BE2C (cell line): Measurements from ENCODE around the gene PDGFA.
A peak's percentile ranks its signal among the peaks of the same experiment; 100 is the strongest.

Source experiments
- DNase-seq: peaks from one replicate; pipeline ENCODE4 v3.0.0-alpha.2; 2020
- H3K27me3 ChIP-seq: fragments of 250-450 bp; sonication (Bioruptor Pico); 2 replicates; pipeline ENCODE4 v1.5.1; 2020; ENCODE audit warnings: mild to moderate bottlenecking
- H3K36me3 ChIP-seq: fragments of 250-450 bp; sonication (Bioruptor Pico); 2 replicates; pipeline ENCODE4 v1.5.1; 2020; ENCODE audit warnings: mild to moderate bottlenecking
- H3K4me1 ChIP-seq: fragments of 250-450 bp; sonication (Bioruptor Pico); 2 replicates; pipeline ENCODE4 v1.5.1; 2020
- H3K4me3 ChIP-seq: 2 replicates; pipeline ENCODE4 v1.5.1; 2011; ENCODE audit warnings: low read depth, low read length
- H3K9me3 ChIP-seq: fragments of 250-450 bp; sonication (Bioruptor Pico); 2 replicates; pipeline ENCODE4 v1.5.1; 2020
- TF ChIP-seq, protein P1 (sequence below): IDR thresholded peaks from 2 replicates; pipeline ENCODE4 v1.5.1; 2012; ENCODE audit warnings: mild to moderate bottlenecking, low read depth, low read length

The PDGFA gene

DNA sequence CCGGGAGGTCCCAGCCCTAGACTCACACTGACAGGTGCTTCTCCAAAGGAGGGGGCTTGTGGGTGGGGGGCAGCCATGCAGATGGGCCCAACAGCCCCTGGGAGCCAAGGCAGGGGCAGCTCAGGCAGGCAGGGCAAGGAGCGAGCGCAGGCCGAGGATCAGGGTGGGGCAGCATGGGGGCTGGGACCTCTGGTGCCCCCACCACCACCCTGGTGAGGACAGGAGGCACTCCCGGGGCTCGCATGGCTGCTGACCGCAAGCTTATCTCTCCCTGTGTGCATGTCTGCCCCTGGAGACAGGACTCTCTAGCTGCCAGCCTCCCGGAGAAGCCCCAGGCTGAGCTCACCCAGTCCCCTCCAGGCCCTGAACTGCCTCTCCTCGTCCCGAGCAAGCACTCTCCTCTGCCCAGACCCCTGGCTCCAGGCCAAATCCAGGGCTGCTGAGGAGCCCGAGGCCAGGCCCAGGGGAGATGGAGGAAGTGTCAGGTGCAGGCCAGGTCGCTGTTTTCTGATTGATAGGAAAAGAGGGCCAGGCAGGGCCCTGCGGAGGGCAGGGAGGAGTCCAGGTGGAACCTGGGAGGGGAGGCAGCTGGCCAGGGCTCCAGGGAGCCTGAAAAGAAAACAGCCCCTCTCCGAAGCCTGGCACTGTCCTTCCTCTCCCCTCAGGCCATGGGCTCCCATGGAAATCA, 39.0 kb downstream of the PDGFA start:
- no peaks in the 10 kb centered on the region; the same call in 1 of the 2 replicates for H3K9me3 ChIP-seq
- H3K4me1 ChIP-seq, result no peaks in the 10 kb centered on the region
- no peaks in the 10 kb centered on the region for H3K36me3 ChIP-seq
- DNase-seq, result peak; percentile 24
- no peak overlapping the region for H3K4me3 ChIP-seq
- TF ChIP-seq, protein P1, sequence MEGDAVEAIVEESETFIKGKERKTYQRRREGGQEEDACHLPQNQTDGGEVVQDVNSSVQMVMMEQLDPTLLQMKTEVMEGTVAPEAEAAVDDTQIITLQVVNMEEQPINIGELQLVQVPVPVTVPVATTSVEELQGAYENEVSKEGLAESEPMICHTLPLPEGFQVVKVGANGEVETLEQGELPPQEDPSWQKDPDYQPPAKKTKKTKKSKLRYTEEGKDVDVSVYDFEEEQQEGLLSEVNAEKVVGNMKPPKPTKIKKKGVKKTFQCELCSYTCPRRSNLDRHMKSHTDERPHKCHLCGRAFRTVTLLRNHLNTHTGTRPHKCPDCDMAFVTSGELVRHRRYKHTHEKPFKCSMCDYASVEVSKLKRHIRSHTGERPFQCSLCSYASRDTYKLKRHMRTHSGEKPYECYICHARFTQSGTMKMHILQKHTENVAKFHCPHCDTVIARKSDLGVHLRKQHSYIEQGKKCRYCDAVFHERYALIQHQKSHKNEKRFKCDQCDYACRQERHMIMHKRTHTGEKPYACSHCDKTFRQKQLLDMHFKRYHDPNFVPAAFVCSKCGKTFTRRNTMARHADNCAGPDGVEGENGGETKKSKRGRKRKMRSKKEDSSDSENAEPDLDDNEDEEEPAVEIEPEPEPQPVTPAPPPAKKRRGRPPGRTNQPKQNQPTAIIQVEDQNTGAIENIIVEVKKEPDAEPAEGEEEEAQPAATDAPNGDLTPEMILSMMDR, result no peak
- H3K27me3 ChIP-seq, result no peaks in the 10 kb centered on the region

DNA sequence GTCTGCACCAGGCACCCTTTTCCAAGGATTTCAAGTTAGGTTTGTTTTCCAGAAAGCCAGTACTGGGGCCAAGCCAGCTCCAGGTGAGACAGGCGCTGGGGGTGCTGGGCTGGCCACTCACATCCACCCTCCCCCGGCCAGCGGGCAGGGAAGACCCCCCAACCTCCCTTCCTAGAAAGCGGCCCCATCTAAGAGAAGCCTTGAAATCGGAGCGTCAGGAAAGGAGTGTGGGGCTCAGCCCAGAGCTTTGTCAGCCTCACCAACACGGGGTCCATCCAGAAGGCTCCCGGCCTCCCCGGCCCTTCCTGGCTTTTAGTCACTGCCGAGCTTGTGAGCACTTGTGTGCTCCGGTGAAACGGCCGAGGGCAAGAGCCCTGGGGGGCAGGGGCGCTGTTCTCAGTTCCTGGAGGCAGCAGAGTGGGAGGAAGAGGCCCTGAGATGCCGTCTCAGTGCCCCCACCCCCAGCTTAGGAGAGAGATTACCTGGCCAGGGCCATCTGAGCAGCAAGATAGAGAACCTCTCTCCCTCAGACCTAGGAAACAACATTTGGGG, 39.6 kb downstream of the PDGFA start:
- TF ChIP-seq, protein P1, result no peak
- peak; percentile 4 for DNase-seq
- Histone ChIP-seq H3K4me3 (no peak overlapping the region), H3K36me3 (no peaks in the 10 kb centered on the region), H3K27me3 (no peaks in the 10 kb centered on the region), H3K9me3 (no peaks in the 10 kb centered on the region; the same call in 1 of the 2 replicates), H3K4me1 (no peaks in the 10 kb centered on the region)

DNA sequence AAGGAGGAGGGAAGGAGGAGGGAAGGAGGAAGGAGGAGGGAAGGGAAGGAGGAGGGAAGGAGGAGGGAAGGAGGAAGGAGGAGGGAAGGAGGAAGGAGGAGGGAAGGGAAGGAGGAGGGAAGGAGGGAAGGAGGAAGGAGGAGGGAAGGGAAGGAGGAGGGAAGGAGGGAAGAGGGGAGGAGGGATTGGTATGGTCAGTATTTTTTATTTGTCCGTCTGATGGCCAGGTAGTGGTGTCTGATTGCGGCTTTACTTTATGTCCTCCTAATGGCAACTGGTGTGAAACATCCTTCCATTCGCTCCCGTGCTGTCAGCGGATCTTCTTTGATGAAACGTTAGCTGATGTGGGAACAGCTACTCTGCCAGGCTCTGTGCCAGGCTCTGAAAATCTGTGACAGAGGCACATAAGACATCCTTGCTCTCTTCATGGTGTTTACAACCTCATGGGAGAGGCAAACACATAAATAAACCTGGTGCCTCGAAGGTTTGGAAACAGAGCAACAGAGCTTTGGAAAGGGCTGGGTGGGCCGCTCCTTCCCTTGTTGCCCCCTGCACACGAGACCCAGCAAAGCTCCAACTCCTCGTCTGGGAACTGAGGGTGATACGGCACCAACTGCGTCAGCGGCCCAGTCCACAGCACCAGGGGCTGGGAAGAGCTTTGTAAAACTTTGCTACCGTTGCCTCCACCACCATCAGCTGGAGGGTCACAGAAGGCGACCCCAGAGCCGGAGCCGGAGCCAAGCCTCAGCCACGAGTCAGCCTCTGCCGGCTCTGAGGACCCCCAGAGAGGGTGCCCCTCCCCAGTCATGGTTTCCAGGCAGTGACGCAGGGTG, 40.3 kb downstream of the PDGFA start:
- TF ChIP-seq, protein P1, result no peak
- Histone ChIP-seq H3K4me3 (no peak overlapping the region), H3K9me3 (no peaks in the 10 kb centered on the region; the same call in 1 of the 2 replicates), H3K36me3 (no peaks in the 10 kb centered on the region), H3K4me1 (no peaks in the 10 kb centered on the region), H3K27me3 (no peaks in the 10 kb centered on the region)
- peak; percentile 3 for DNase-seq

DNA sequence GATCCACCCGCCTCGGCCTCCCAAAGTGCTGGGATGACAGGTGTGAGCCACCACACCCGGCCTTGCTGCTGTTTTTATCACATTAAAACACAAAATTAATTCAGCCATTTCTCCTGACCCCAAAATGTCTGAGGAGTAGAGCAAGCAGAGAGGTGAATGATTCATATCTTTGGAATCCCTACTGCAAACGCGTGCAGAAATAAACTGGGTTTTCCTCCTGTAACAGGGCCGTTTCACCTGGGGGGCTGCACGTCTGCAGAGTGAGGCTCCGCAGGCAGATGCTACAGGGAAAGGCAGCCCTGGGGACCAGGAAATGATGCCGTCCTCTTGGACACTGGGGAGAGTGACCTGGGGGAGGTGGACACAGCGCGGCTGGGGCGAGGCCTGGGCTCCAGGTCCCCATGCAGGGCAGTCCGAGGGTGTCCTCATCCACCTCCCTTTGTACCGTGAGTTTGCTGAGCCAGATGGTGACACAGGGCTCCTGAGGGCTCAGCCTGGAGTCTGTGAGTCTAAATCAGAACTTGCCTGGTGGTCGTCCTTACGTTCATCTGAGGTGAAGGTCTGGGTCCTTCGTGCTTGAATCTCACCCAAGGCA, 41.9 kb downstream of the PDGFA start:
- Histone ChIP-seq H3K27me3 (no peaks in the 10 kb centered on the region), H3K4me1 (no peaks in the 10 kb centered on the region), H3K36me3 (no peaks in the 10 kb centered on the region), H3K9me3 (no peaks in the 10 kb centered on the region), H3K4me3 (no peak overlapping the region)
- TF ChIP-seq, protein P1, result no peak
- no peak for DNase-seq

DNA sequence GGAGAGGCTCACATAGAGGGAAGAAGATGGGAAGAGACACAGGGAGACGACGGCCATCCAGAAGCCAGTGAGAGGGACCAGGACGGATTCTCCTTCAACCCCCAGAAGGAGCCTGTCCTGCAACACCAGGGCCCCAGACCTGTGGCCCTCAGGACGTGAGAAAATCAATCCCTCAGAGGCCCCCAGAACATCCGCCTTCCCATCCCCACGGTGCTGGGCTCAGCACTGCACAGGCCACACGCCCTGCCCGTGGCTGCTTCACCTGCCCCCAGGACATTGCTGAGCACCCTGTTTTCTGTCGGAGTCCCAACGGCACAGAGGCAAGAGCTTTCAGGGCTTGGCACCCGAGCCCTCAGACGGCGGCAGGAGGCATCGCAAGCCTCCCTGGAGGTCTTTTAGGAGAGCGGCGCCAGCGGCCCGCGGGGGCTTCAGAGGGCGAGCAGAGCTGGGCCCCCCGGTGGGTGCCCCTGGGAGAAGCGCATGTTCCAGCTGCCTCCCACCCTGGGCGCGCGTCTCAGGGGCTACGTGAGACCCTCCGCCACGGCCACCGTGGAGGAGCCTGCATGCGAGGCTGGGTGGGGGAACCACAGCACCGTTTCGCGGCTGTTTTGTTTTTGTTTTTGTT, 42.8 kb downstream of the PDGFA start:
- TF ChIP-seq, protein P1, result no peak
- Histone ChIP-seq H3K4me3 (no peak overlapping the region), H3K4me1 (no peaks in the 10 kb centered on the region), H3K9me3 (no peaks in the 10 kb centered on the region), H3K36me3 (no peaks in the 10 kb centered on the region), H3K27me3 (no peaks in the 10 kb centered on the region)
- DNase-seq, result peak; percentile 2
